ENCODE data around the gene PHC1.

Gene PHC1

GRCh38 chr12:8949342-8950220 lies 35.3 kb downstream of the PHC1 start, which contains the start of gene M6PR:
Gene M6PR, minus strand, starts transcription at chr12:8949645. Its CDS starts 3,241 bp downstream, at chr12:8946404.
- H3K4me1 ChIP-seq = peaks cover 5% of the 10 kb centered on the region
- DNase-seq (ENCODE audit: low spot score in 2 of 2) = peak; percentile 95 to 97
- in situ Hi-C loops (cut with MboI; ENCODE audit: low sequenced_read_pairs) = no loop called here
- no peaks in the 10 kb centered on the region for H3K27me3 ChIP-seq (ENCODE audit: low read depth)
- no peaks in the 10 kb centered on the region for H3K9me3 ChIP-seq
- peak within 1 kb of the TSS; percentile 75 for H3K4me3 ChIP-seq
- H3K36me3 ChIP-seq (replicated peaks) = peaks cover 20% of the 10 kb centered on the region

- Histone ChIP-seq H3K4me1 (peaks cover 4% of the 10 kb centered on the region; the same call in 1 of the 2 replicates), H3K9me3 (no peaks in the 10 kb centered on the region), H3K27me3 (ENCODE audit: low read depth) (no peaks in the 10 kb centered on the region), H3K36me3 (replicated peaks) (peaks cover 14% of the 10 kb centered on the region), H3K4me3 (peak overlapping the region; percentile 75)
- in situ Hi-C loops (cut with MboI; ENCODE audit: low sequenced_read_pairs) = no loop called here
- no peak for DNase-seq (ENCODE audit: low spot score in 2 of 2)
These were observed 35.9 kb downstream of the PHC1 start for GRCh38 chr12:8950221-8950527.

DNA sequence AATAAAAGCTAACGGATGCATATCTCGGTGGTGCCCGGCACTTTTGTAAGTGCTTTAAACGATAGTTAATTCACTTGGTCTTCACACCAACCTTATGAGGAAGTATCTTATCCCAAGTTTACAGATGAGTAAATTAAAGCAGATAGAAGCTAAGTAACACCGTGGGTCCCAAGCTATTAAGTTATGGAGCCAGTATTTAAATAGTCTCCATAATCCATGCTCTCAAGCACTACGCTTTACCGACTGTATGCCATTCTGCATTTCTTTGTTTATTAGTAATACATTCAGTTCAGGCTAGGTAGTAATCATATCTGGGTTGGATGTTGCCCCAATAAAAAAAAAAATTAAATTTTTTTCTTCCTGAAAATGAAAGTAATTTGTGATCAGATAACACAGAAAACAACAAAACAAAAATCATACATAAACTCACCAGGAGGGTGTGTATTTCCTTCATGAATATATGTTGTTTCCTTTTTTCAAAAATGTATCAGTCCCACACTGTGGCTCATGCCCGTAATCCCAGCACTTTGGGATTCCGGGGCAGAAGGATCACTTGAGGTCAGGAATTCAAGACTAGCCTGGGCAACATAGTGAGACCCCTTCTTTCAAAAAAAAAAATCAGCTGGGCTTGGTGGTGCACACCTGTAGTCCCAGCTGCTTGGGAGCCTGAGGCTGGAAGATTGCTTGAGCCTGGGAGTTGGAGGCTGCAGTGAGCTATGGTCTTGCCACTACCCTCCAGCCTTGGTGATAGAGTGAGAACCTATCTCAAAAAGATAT lies 36.6 kb downstream of the PHC1 start:
- Histone ChIP-seq H3K36me3 (replicated peaks) (peaks cover 10% of the 10 kb centered on the region), H3K4me3 (peak overlapping the region; percentile 75), H3K4me1 (peaks cover 4% of the 10 kb centered on the region; the same call in 1 of the 2 replicates), H3K9me3 (peaks cover 3% of the 10 kb centered on the region; the same call in 1 of the 2 replicates), H3K27me3 (ENCODE audit: low read depth) (no peaks in the 10 kb centered on the region)
- DNase-seq (ENCODE audit: low spot score in 2 of 2) = no peak
- in situ Hi-C loops (cut with MboI; ENCODE audit: low sequenced_read_pairs) = no loop called here

DNA sequence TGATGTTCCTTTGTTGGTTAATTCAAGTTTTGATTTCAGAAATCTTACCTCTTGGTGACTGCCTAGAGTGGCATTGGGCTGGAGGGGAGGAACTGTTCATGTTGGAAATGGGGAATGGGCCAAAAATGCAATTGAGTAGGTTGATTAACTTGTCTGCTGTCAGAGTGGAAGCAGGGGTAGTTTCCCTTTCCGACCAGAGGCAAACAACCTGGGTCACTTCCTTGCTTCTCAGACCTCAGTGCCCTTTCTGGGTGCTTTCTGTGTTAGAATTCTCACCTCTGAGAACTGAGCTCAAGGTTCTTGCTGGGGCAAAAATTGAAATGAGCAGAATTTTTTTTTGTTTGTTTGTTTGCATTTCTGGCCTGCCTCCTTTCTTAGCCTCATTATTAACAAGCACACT lies 37.4 kb downstream of the PHC1 start:
- Histone ChIP-seq H3K9me3 (peaks cover 5% of the 10 kb centered on the region; the same call in 1 of the 2 replicates), H3K4me1 (peaks cover 4% of the 10 kb centered on the region; the same call in 1 of the 2 replicates), H3K4me3 (no peak overlapping the region), H3K27me3 (ENCODE audit: low read depth) (no peaks in the 10 kb centered on the region), H3K36me3 (replicated peaks) (peaks cover 4% of the 10 kb centered on the region)
- in situ Hi-C loops (cut with MboI; ENCODE audit: low sequenced_read_pairs) = no loop called here
- no peak for DNase-seq (ENCODE audit: low spot score in 2 of 2)

GRCh38 chr12:8953773-8954402 lies 39.6 kb downstream of the PHC1 start:
- Histone ChIP-seq H3K4me1 (no peaks in the 10 kb centered on the region), H3K4me3 (no peak overlapping the region), H3K36me3 (replicated peaks) (peaks cover 4% of the 10 kb centered on the region), H3K27me3 (ENCODE audit: low read depth) (no peaks in the 10 kb centered on the region), H3K9me3 (peaks cover 5% of the 10 kb centered on the region; the same call in 1 of the 2 replicates)
- in situ Hi-C loops (cut with MboI; ENCODE audit: low sequenced_read_pairs) = no loop called here
- no peak for DNase-seq (ENCODE audit: low spot score in 2 of 2)

- in situ Hi-C loops (cut with MboI; ENCODE audit: low sequenced_read_pairs) = no loop called here
- H3K4me1 ChIP-seq = no peaks in the 10 kb centered on the region
- no peaks in the 10 kb centered on the region for H3K27me3 ChIP-seq (ENCODE audit: low read depth)
- peaks cover 4% of the 10 kb centered on the region for H3K36me3 ChIP-seq (replicated peaks)
- DNase-seq (ENCODE audit: low spot score in 2 of 2) = no peak
- no peak overlapping the region for H3K4me3 ChIP-seq
- H3K9me3 ChIP-seq = peaks cover 5% of the 10 kb centered on the region; the same call in 1 of the 2 replicates
These were observed 41.8 kb downstream of the PHC1 start for GRCh38 chr12:8956073-8956472.

- Histone ChIP-seq H3K36me3 (replicated peaks) (peaks cover 4% of the 10 kb centered on the region), H3K4me3 (no peak overlapping the region), H3K27me3 (ENCODE audit: low read depth) (no peaks in the 10 kb centered on the region), H3K9me3 (peaks cover 5% of the 10 kb centered on the region; the same call in 1 of the 2 replicates), H3K4me1 (no peaks in the 10 kb centered on the region)
- no peak for DNase-seq (ENCODE audit: low spot score in 2 of 2)
- in situ Hi-C loops (cut with MboI; ENCODE audit: low sequenced_read_pairs) = no loop called here
These were observed 42.5 kb downstream of the PHC1 start for GRCh38 chr12:8956772-8957171.

GRCh38 chr12:8957561-8957960 lies 43.3 kb downstream of the PHC1 start:
- Histone ChIP-seq H3K4me1 (no peaks in the 10 kb centered on the region), H3K36me3 (replicated peaks) (peaks cover 4% of the 10 kb centered on the region), H3K4me3 (no peak overlapping the region), H3K27me3 (ENCODE audit: low read depth) (no peaks in the 10 kb centered on the region), H3K9me3 (peaks cover 5% of the 10 kb centered on the region; the same call in 1 of the 2 replicates)
- in situ Hi-C loops (cut with MboI; ENCODE audit: low sequenced_read_pairs) = no loop called here
- DNase-seq (ENCODE audit: low spot score in 2 of 2) = no peak

GRCh38 chr12:8958066-8958465 lies 43.8 kb downstream of the PHC1 start:
- Histone ChIP-seq H3K27me3 (ENCODE audit: low read depth) (no peaks in the 10 kb centered on the region), H3K9me3 (peaks cover 5% of the 10 kb centered on the region; the same call in 1 of the 2 replicates), H3K4me1 (no peaks in the 10 kb centered on the region), H3K36me3 (replicated peaks) (peaks cover 4% of the 10 kb centered on the region), H3K4me3 (no peak overlapping the region)
- DNase-seq (ENCODE audit: low spot score in 2 of 2) = no peak
- in situ Hi-C loops (cut with MboI; ENCODE audit: low sequenced_read_pairs) = no loop called here

GRCh38 chr12:8960176-8960575 lies 45.9 kb downstream of the PHC1 start:
- in situ Hi-C loops (cut with MboI; ENCODE audit: low sequenced_read_pairs) = no loop called here

DNA sequence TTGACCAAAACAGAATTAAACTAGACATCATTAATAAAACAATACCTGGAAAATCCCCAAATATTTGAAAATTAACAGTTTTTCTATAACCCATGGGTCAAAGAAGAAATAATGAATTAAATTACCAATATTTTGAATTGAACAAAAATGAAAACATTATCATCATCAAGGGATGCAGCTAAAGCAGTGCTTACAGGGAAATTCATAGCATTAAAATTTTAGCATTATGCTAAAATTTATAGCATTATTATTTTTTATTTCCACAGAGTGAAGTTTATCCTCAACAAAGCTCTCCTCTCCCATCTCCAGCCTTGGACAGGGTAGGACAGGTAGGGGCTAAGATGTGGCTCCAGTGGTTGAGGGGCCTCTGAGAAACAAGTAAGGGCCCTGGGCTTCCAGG lies 54.5 kb downstream of the PHC1 start:
- Histone ChIP-seq H3K4me1 (peaks cover 8% of the 10 kb centered on the region), H3K9me3 (no peaks in the 10 kb centered on the region), H3K36me3 (replicated peaks) (no peaks in the 10 kb centered on the region), H3K4me3 (no peak overlapping the region), H3K27me3 (ENCODE audit: low read depth) (no peaks in the 10 kb centered on the region)
- in situ Hi-C loops (cut with MboI; ENCODE audit: low sequenced_read_pairs) = no loop called here
- DNase-seq (ENCODE audit: low spot score in 2 of 2) = no peak

More at GRCh38 chr12:8960176-8960575, 45.9 kb downstream of the PHC1 start:
- no peak for DNase-seq (ENCODE audit: low spot score in 2 of 2)
- Histone ChIP-seq H3K4me3 (no peak overlapping the region), H3K4me1 (no peaks in the 10 kb centered on the region), H3K27me3 (ENCODE audit: low read depth) (no peaks in the 10 kb centered on the region), H3K9me3 (peaks cover 5% of the 10 kb centered on the region; the same call in 1 of the 2 replicates), H3K36me3 (replicated peaks) (peaks cover 4% of the 10 kb centered on the region)

GRCh38 chr12:8969861-8970411 lies 55.6 kb downstream of the PHC1 start:
- Histone ChIP-seq H3K4me3 (no peak overlapping the region), H3K36me3 (replicated peaks) (no peaks in the 10 kb centered on the region), H3K27me3 (ENCODE audit: low read depth) (no peaks in the 10 kb centered on the region), H3K9me3 (no peaks in the 10 kb centered on the region), H3K4me1 (peaks cover 8% of the 10 kb centered on the region)
- in situ Hi-C loops (cut with MboI; ENCODE audit: low sequenced_read_pairs) = no loop called here
- DNase-seq (ENCODE audit: low spot score in 2 of 2) = no peak

DNA sequence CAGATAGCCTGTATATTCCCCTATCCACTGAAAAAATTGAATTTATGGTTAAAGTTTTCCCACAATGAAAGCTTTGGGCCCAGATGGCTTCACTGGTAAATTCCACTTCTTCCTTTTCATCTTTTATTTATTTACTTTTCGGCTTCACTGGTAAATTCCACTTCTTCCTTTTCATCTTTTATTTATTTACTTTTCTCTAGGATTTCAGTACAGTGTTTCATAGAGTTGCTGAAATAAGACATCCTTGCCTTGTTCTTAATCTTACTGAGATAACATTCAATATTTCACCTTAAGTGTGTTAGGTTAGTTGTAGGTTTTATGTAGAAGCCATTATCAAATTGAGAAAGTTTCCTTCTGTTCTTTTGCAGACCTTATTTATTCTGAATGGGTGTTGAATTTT lies 56.1 kb downstream of the PHC1 start:
- in situ Hi-C loops (cut with MboI; ENCODE audit: low sequenced_read_pairs) = no loop called here

More for the DNA sequence above, 56.1 kb downstream of the PHC1 start:
- H3K27me3 ChIP-seq (ENCODE audit: low read depth) = no peaks in the 10 kb centered on the region
- no peaks in the 10 kb centered on the region for H3K36me3 ChIP-seq (replicated peaks)
- H3K4me3 ChIP-seq = no peak overlapping the region
- no peaks in the 10 kb centered on the region for H3K9me3 ChIP-seq
- no peak for DNase-seq (ENCODE audit: low spot score in 2 of 2)
- peaks cover 8% of the 10 kb centered on the region for H3K4me1 ChIP-seq
